NCI-H2081 (cell line): ENCODE results near the gene PPIA.
"Not testable (repeated sequence)": the region's sequence is repeated elsewhere in the genome, so short reads cannot be mapped to it uniquely, and the experiment has no call there.

Experiments
- DNase-seq, 2 experiments: peaks; one replicate each; lab custom pipeline; 2025; lab: John Stamatoyannopoulos, UW

Gene PPIA

GRCh38 chr7:44764081-44764480 lies 32.4 kb upstream of the PPIA start:
- DNase-seq = no peak

- DNase-seq = no peak
Measured at GRCh38 chr7:44764665-44765578, 31.6 kb upstream of the PPIA start.

DNA sequence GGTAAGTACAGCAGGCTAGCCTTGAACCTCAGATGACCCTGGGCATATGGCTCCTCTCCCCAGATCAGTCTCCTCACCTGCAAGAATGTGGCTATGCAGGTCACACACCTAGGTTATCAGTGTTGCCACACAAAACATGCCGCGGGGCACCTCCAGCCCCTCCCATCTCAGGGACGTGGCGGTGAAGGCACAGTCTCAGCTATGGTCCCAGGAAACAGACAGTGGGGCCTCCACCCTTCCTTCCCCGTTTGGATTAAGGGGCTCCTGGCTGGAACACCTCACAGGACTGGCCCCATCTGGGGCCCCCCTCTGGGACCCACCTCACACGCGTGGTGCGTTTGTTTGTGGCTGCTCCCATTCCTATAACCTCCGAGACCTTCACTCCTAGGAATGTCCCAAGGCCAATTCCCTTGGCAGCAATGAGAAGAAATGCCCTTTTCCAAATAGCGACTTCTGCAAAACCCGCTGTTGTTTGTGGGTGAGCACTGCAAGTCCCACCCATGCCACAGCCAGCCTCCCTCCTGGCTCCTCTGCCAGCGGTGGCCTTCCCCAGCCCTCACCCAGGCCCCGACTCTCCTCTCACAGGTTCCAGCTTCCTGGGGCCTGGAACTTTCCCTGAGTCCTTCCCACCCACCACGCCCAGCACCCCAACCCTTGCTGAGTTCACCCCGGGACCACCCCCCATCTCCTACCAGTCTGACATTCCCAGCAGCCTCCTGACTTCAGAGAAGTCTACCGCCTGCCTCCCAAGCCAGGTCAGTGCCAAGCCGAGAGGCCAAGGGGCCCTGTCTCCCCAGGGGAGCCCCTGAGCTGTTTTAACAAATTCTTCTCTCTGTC lies 30.7 kb upstream of the PPIA start:
- no peak for DNase-seq

GRCh38 chr7:44766416-44766801 lies 30.1 kb upstream of the PPIA start:
- DNase-seq = no peak

DNA sequence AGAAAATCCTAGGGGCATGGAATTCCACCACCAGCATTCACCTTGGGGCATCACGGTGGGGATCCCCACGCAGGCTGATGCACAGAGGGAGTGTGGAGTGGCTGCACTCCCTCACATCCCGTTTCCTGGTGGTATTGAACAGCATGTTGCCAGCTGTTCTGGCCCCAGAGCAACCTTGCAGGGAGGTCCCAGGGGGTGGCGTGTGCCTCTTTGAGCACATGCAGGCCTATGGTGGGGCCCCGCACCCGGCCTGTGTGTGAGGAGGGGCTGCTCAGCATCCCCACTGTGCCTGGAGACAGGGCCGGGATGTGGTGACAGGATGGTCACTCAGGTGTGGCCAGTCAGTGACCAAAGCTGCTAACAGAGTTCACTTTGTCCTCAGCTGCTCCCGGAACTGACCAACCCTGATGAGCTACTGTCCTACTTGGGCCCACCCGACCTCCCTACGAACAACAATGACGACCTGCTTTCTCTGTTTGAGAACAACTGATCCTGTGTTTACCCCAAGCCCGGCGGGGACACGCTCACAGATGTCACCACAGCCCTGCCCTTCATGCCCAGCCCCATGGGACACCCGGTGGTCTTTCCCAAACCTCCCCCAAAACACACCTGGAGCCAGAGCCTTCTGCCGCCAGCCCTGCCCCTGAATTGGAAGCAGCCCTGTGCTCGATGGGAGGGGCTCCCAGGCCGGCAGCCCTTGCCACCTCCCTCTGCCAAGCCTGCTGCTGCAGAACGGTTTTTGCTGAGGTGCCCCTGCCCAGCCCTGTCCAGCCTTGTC lies 29.2 kb upstream of the PPIA start:
- no peak for DNase-seq

GRCh38 chr7:44767912-44768627 lies 28.4 kb upstream of the PPIA start:
- peak; percentile 57 to 80 for DNase-seq

DNA sequence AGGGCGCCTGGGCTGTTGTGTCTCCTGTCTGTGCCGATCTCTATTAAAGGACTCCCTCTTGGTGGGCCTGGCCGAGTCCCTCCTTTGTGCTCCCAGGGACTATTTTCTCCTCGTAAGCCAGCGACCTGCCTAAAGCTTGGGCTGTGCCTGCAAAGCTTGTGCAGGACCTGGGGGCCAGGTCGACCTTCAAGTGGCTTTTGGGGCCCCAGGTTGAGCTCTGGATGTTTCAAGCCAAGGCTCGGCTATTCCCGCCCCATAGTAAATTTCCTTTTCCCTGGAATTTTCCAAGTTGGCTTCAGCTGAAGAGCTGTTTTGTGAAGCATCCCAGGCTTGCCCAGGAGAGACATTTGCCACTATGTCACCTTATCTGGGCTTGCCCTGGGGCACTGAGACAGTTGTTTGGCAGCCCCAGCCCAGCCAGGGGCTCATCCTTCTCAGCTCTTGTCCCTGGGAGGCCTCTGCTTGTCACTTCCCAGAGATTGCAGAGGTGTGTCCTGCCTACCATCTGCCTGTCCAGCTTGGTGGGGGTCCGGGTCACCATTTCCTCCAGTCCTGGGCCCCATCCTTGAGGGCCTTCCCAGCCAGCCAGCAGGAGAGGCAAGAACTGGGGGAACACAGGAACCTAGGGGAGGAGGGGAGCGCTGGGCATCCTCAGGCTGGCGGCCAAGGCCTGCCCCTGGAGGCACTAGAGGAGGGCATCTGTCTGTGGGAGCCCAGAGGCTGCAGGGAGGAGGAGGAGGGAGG lies 27.7 kb upstream of the PPIA start:
- no peak for DNase-seq

GRCh38 chr7:44769376-44769775 lies 27.1 kb upstream of the PPIA start:
- DNase-seq = no peak

GRCh38 chr7:44769776-44770294 lies 26.6 kb upstream of the PPIA start:
- DNase-seq = no peak

DNA sequence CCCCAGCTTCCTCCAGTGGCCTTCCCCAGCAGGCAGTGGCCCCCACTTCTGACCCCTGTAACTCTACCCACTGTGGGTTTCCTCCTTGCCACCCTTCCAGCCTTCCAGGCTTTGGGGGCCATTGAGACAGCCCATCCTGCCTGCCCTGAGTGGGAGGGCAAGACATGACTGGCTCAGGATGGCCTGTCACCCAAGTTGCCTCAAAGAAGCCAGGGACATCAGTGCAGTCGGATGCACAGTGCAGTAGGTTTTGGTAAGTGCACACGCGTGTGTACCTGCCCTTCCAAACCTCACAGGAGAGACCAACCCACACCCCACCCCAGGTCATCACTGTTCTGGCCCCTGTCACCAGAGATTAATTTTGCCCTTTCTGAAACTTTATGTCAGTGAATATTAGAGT lies 25.1 kb upstream of the PPIA start:
- DNase-seq = no peak

DNA sequence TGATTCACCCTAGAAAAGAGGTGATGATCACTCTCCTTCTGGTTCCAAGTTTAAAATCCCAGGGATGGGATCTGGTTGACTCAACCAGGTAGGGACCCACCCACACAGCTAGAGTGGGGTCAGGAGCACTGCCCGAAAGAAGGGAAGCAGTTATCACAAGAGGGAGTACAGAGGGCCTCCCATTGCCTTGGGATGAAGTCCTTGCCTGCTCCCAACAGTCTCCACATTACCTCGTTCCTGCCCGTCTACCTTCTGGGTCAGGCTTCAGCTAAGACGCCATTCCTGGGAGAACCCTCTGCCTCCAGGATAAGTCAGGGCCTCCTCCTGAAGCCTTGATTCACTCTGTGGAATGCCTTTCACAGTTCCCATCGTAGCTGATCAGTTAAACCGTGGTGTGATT lies 24.0 kb upstream of the PPIA start:
- no peak for DNase-seq

- DNase-seq = no peak
Measured at GRCh38 chr7:44772867-44773266, 23.6 kb upstream of the PPIA start.

DNA sequence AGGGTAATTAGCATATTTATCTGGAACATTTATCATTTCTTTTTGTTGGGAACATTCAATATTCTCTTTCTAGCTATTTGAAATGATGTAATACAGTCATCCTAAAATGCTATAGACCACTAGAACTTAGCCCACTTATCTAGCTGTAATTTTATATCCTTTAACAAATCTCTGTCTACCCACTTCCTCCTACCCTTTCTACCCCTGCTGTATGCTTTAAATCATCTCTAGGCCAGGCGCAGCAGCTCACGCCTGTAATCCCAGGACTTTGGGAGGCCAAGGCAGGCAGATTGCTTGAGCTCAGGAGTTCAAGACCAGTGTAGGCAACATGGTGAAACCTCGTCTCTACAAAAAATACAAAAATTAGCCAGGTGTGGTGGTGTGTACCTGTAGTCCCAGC lies 22.0 kb upstream of the PPIA start:
- DNase-seq = not testable (repeated sequence)

- no peak for DNase-seq
Measured at GRCh38 chr7:44775383-44776107, 20.9 kb upstream of the PPIA start.

GRCh38 chr7:44776211-44776610 lies 20.3 kb upstream of the PPIA start:
- no peak for DNase-seq

DNA sequence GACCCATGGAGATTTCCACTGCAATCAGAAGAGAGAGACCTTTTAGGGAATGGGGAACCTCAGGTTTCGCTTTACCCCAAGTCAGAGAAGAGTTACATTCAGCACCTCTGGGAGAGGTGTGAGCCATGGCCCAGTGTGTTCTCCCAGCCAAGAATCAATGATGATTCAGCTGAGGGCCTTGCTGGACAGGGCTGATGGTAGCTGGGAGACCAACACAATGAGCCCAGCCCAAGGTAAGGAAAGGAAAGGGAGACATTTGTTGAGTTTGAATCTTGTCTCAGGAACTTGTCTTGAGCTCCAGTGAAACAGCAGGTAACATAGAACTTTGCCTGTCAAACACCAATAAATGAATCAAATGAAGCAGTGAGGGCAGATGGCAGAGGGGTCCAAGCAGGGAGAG lies 14.0 kb upstream of the PPIA start:
- no peak for DNase-seq

GRCh38 chr7:44783407-44783806 lies 13.1 kb upstream of the PPIA start:
- DNase-seq = no peak

- DNase-seq = no peak
Measured at GRCh38 chr7:44784364-44784763, 12.1 kb upstream of the PPIA start.

DNA sequence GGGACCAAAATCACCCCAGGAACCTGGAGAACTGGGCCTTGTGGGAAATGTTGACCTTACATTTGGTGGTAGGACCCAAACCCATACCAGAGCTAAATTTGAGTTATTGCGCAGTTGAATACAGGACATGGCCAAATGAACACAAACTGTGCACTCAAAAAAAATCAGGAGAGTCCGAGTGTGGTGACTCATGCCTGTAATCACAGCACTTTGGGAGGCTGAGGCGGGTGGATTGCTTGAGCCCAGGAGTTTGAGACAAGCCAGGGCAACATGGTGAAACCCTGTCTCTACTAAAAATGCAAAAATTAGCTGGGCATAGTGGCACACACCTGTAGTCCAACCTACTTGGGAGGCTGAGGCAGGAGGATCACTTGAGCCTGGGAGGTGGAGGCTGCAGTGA lies 11.3 kb upstream of the PPIA start:
- not testable (repeated sequence) for DNase-seq

GRCh38 chr7:44787041-44787440 lies 9.4 kb upstream of the PPIA start:
- DNase-seq = no peak
